GM12878 (cell line): ENCODE measurements around the gene GDPD1.

Experiments
- CTCF ChIP-seq, 3 experiments: IDR thresholded peaks in 2 of 3; conservative IDR thresholded peaks in 1 of 3; 2 replicates each; pipeline ENCODE4 v1.5.1; 2011; ENCODE audit warnings: low read depth in 3 of 3, low read length in 3 of 3, mild to moderate bottlenecking in 3 of 3, control low read depth in 2 of 3, moderate library complexity in 2 of 3, inconsistent platforms in 1 of 3, mixed read lengths in 1 of 3; ENCODE audit not compliant: control insufficient read depth in 2 of 3, insufficient read depth in 1 of 3; ENCODE audit errors: extremely low read depth in 1 of 3
- MYC ChIP-seq: IDR thresholded peaks from 2 replicates; pipeline ENCODE4 v1.6.1; 2011; ENCODE audit warnings: mild to moderate bottlenecking, low read length, moderate library complexity, inconsistent platforms; ENCODE audit not compliant: insufficient read depth, insufficient replicate concordance, insufficient read length, severe bottlenecking

- no peak for TF ChIP-seq MYC
- TF ChIP-seq CTCF (IDR thresholded peaks at IDR 0.05 in 2 of 3, conservative IDR thresholded peaks at IDR 0.05 in 1 of 3; ENCODE audit: control insufficient read depth in 2 of 3, extremely low read depth in 1 of 3, insufficient read depth in 1 of 3, low read depth in 3 of 3, low read length in 3 of 3): no peak
Measured at GRCh38 chr17:59289981-59290301, 69.6 kb downstream of the GDPD1 start.
